ENCODE results near the gene MGAM2. TPM values are rescaled to one million over a fixed set of nuclear protein-coding genes. Genes with fewer than 3 reads are reported as not detected.

The MGAM2 gene
- total RNA-seq, 4 donors from 2014 or later = 8.4 to 84.5 (median 46.8) TPM

DNA sequence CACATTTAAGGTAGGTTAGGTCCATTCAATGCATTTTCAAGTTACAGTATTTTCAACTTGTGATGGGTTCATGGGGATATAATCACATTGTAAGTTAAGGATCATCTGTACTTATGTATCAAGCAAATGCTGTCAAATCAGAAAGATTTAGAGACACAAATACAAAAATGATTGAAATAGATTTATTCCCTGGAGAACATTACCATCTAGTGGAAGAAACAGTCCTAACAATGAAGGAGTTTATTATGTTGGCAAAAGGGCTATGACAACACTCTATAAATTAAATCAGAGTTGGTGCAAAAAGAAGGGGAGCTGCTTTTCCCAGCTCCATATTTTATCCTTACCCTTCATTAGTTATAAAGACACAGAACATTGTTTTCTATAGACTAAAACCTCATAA, 77.3 kb downstream of the MGAM2 start:
- H3K9me3 ChIP-seq = no peaks in the 10 kb centered on the region
- no peaks in the 10 kb centered on the region for H3K36me3 ChIP-seq
- no peaks in the 10 kb centered on the region for H3K27me3 ChIP-seq
- no peaks in the 10 kb centered on the region for H3K4me1 ChIP-seq
- intact Hi-C loops (cut with DNase I; ENCODE audit: low total_unique reads) (no loop called here), in situ Hi-C loops (cut with MboI; ENCODE audit: low pct_ligation_motif_present in 1 of 4, low pct_unique_long_range_greater_than_20kb in 1 of 4, low sequenced_read_pairs in 3 of 4) (loop anchor here in 3 of 4 donors (10.0 to 25.0 kb wide), 2 partner anchors 214 to 227 kb away; partner anchors contain the start of gene TAS2R38 (in 3 of the 3))
- no peak overlapping the region for H3K4me3 ChIP-seq
- TF ChIP-seq POLR2AphosphoS5 (IDR thresholded peaks at IDR 0.05) (no peak), POLR2A (IDR thresholded peaks at IDR 0.05) (no peak), EP300 (IDR thresholded peaks at IDR 0.05; ENCODE audit: low read depth) (no peak)
- TF ChIP-seq, protein P1, sequence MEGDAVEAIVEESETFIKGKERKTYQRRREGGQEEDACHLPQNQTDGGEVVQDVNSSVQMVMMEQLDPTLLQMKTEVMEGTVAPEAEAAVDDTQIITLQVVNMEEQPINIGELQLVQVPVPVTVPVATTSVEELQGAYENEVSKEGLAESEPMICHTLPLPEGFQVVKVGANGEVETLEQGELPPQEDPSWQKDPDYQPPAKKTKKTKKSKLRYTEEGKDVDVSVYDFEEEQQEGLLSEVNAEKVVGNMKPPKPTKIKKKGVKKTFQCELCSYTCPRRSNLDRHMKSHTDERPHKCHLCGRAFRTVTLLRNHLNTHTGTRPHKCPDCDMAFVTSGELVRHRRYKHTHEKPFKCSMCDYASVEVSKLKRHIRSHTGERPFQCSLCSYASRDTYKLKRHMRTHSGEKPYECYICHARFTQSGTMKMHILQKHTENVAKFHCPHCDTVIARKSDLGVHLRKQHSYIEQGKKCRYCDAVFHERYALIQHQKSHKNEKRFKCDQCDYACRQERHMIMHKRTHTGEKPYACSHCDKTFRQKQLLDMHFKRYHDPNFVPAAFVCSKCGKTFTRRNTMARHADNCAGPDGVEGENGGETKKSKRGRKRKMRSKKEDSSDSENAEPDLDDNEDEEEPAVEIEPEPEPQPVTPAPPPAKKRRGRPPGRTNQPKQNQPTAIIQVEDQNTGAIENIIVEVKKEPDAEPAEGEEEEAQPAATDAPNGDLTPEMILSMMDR (IDR thresholded peaks at IDR 0.05) = peak; percentile 7 to 42 (median 39)
- H3K27ac ChIP-seq = no peak overlapping the region
- DNase-seq = no peak

DNA sequence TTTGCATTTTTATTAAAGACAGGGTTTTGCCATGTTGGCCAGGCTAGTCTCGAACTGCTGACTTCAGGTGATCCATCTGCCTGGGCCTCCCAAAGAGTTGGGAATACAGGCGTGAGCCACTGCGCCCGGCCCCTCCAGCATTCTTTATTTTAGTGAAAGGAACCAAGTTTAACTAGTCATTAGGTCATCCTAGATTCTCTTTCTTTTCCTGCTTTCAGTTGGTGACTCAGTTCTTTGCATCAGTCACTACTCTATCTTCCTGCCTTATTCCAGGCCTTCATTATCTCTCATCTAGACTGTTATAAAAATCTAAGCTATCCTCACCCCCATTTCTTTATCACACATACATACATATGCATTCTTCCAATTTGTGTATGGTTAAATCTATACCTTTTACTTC, 82.7 kb downstream of the MGAM2 start:
- no peak for DNase-seq
- Histone ChIP-seq H3K36me3 (no peaks in the 10 kb centered on the region), H3K27me3 (no peaks in the 10 kb centered on the region), H3K4me1 (no peaks in the 10 kb centered on the region), H3K9me3 (no peaks in the 10 kb centered on the region), H3K27ac (no peak overlapping the region), H3K4me3 (no peak overlapping the region)
- WGBS, 2 donors (ENCODE audit: low coverage in 1 of 2) = 89 to 100% methylated on average over 3 to 4 of the region's 4 CpGs
- intact Hi-C loops (cut with DNase I; ENCODE audit: low total_unique reads) (no loop called here), in situ Hi-C loops (cut with MboI; ENCODE audit: low pct_ligation_motif_present in 1 of 4, low pct_unique_long_range_greater_than_20kb in 1 of 4, low sequenced_read_pairs in 3 of 4) (loop anchor here in 1 of 4 donors (25.0 kb wide), 1 partner anchor 232 kb away; the partner anchor contains the start of gene TAS2R38)
- TF ChIP-seq, protein P1 (IDR thresholded peaks at IDR 0.05) = no peak
- TF ChIP-seq POLR2A (IDR thresholded peaks at IDR 0.05) (no peak), EP300 (IDR thresholded peaks at IDR 0.05; ENCODE audit: low read depth) (no peak), POLR2AphosphoS5 (IDR thresholded peaks at IDR 0.05) (no peak)

DNA sequence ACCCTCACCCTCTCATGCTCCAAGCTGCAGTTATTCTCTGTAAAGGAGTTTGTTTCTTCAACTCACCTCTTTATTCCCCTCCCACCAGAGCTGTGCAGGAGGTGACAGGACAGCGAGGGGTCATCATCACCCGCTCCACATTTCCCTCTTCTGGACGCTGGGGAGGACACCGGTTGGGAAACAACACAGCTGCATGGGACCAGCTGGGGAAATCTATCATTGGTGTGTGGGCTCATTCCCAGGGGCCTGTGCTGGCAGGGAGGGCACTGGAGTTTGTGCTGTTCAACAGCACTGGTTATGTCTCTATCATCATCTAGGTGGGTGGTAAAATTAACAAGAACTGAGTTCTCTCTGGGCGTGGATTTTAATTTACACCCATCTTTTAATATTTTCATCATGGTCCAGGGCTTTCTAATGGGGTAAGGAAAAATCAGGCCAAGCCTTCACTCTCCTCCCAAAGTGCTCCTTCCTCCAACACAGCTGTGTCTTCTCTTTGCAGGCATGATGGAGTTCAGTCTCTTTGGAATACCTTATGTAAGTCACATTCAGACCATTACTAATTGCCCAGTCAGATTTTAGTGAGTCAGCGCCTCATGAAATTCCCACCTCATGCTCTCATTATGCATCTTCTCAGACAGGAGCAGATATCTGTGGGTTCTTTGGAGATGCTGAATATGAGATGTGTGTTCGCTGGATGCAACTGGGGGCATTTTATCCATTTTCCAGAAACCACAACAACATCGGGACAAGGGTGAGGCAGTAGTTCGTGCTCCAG, 84.7 kb downstream of the MGAM2 start:
- Histone ChIP-seq H3K4me3 (no peak overlapping the region), H3K27me3 (no peaks in the 10 kb centered on the region), H3K9me3 (no peaks in the 10 kb centered on the region), H3K36me3 (no peaks in the 10 kb centered on the region), H3K4me1 (no peaks in the 10 kb centered on the region), H3K27ac (no peak overlapping the region)
- no peak for DNase-seq
- in situ Hi-C loops (cut with MboI; ENCODE audit: low pct_ligation_motif_present in 1 of 4, low pct_unique_long_range_greater_than_20kb in 1 of 4, low sequenced_read_pairs in 3 of 4) (loop anchor here in 1 of 4 donors (25.0 kb wide), 1 partner anchor 234 kb away; the partner anchor contains the start of gene TAS2R38), intact Hi-C loops (cut with DNase I; ENCODE audit: low total_unique reads) (no loop called here)
- 82 to 88% methylated on average over 2 to 9 of the region's 9 CpGs for WGBS, 2 donors (ENCODE audit: low coverage in 1 of 2)
- TF ChIP-seq EP300 (IDR thresholded peaks at IDR 0.05; ENCODE audit: low read depth) = no peak
- TF ChIP-seq, protein P1 (IDR thresholded peaks at IDR 0.05) = no peak
- TF ChIP-seq POLR2AphosphoS5 (IDR thresholded peaks at IDR 0.05) = no peak
- TF ChIP-seq POLR2A (IDR thresholded peaks at IDR 0.05) = no peak

DNA sequence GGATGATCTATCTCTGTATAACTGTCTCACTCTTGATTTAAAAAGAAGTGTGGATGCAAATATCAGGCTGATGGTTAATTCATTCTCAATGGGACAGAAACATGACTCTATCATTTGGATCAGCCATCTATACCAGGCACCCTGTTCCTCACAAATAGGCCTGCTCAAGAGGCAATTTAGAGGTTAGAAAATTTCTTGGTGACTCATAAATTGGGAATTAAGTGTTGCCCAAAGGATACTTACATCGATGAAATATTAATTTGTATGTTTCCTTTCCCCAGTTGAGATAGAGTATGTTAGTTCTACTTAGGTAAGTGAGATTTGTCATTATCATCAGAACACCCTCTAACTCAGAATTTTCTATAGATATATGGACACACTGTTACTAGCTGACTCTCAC, 88.7 kb downstream of the MGAM2 start:
- WGBS, 2 donors (ENCODE audit: low coverage in 1 of 2) = 86 to 100% methylated on average over 1 of the region's 1 CpG
- TF ChIP-seq, protein P1 (IDR thresholded peaks at IDR 0.05) = no peak
- no peak overlapping the region for H3K27ac ChIP-seq
- intact Hi-C loops (cut with DNase I; ENCODE audit: low total_unique reads) (no loop called here), in situ Hi-C loops (cut with MboI; ENCODE audit: low pct_ligation_motif_present in 1 of 4, low pct_unique_long_range_greater_than_20kb in 1 of 4, low sequenced_read_pairs in 3 of 4) (no loop called here)
- H3K4me1 ChIP-seq = no peaks in the 10 kb centered on the region
- no peak for DNase-seq
- H3K27me3 ChIP-seq = no peaks in the 10 kb centered on the region
- no peaks in the 10 kb centered on the region for H3K36me3 ChIP-seq
- no peaks in the 10 kb centered on the region for H3K9me3 ChIP-seq
- no peak overlapping the region for H3K4me3 ChIP-seq

Measured in transverse colon (tissue), 4 donors.